ENCODE results near the gene TMEM273.

DNA sequence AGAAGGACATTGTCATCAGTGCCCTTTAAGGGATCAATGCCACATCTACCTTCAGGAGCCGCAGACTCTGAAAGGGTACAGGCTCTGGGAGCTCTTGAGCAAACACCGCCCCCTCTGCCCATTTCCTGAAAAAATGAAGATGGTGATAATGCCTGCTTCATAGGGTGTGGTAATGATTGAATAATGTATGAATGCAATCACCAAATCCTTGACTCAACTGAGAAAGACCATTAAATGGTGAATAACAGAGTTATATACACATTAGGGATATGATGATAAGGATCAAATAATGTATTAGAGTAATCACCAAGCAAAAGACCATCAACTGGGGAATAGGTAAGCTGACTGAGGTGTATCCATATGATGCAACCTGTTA is 55.8 kb downstream of the TMEM273 start:
- TF ChIP-seq GATA3 (IDR thresholded peaks at IDR 0.05; ENCODE audit: low read depth, low read length), result no peak
- no peak for TF ChIP-seq GATA2 (IDR thresholded peaks at IDR 0.05; ENCODE audit: low read depth, low read length)

Measured in SH-SY5Y (cell line).